ENCODE measurements around the gene FLVCR2. TPM values are rescaled to one million over a fixed set of nuclear protein-coding genes. Genes with fewer than 3 reads are reported as not detected.

The FLVCR2 gene
- polyA plus RNA-seq, 1 of the 3 experiments (the other 2 are of a cell fraction): 0.05 TPM

DNA sequence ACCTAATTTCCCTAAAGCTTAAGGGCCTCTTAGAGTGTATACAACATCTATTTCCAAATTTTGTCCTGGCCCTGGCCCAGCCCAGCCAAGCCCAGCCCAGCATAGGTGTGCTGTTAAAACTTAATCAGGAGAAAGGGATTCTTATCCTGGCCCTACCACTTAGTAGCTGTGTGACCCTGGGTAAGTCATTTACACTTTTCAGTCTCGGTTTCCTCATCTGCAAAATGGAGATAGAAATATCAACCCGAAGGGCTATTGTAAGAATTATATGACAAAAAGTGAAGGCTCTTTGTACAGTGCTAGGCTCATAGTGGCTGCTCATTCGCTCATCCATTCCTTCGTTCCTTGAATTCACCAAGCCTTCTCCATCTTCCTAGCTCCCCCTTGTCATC is 81.8 kb downstream of the FLVCR2 start:
- peak overlapping the region in 1 of 2 experiments; percentile 8; a peak in 2 of 4 replicates for H3K27ac ChIP-seq (ENCODE audit: low read depth in 2 of 2, low read length in 1 of 2)
- peak overlapping the region; percentile 96 for H2AFZ ChIP-seq (ENCODE audit: low read depth)
- POLR2A ChIA-PET: interaction anchor here (0.7 to 1.6 kb wide), 3 partner anchors 9 to 52 kb away, joined by 3 to 5 read pairs (median 3); no protein-coding TSS in a partner anchor
- H3K4me3 ChIP-seq (ENCODE audit: low read depth in 2 of 2, low read length in 1 of 2): peak overlapping the region; percentile 80 to 94
- 1% methylated on average over 4 of the region's 4 CpGs for WGBS (ENCODE audit: low lambda C conversion rate)
- CTCF ChIA-PET: interaction anchor here (1.0 to 2.0 kb wide), 6 partner anchors 17 to 320 kb away, joined by 3 to 25 read pairs (median 4); partner anchors contain the start of gene FLVCR2
- no peaks in the 10 kb centered on the region for H3K9me3 ChIP-seq
- H3F3A ChIP-seq (replicated peaks; ENCODE audit: insufficient read depth): no peaks in the 10 kb centered on the region
- H3K4me1 ChIP-seq (ENCODE audit: control insufficient read depth in 1 of 2, insufficient read depth in 2 of 2, low read depth in 1 of 2, low read length in 1 of 2): peaks cover 0 to 9% of the 10 kb centered on the region in 2 experiments; a peak in 2 of 4 replicates
- H3K9me2 ChIP-seq: no peaks in the 10 kb centered on the region
- H3K9ac ChIP-seq: peak overlapping the region; percentile 85
- H3K36me3 ChIP-seq (replicated peaks in 1 of 2; ENCODE audit: control insufficient read depth in 1 of 2, insufficient read depth in 2 of 2, low read length in 1 of 2): peaks cover 10 to 37% of the 10 kb centered on the region in 2 experiments
- DNase-seq: no peak
- H4K20me1 ChIP-seq (ENCODE audit: insufficient read depth): no peaks in the 10 kb centered on the region
- peak overlapping the region; percentile 83 for H3K4me2 ChIP-seq
- H3K79me2 ChIP-seq (ENCODE audit: insufficient read depth): peaks cover 25% of the 10 kb centered on the region
- TF ChIP-seq EP300 (IDR thresholded peaks at IDR 0.05; ENCODE audit: borderline replicate concordance in 1 of 2, low read depth in 1 of 2, low read length in 1 of 2) (no peak), MEF2A (IDR thresholded peaks at IDR 0.05; ENCODE audit: borderline replicate concordance, low read depth) (no peak), ZBTB33 (IDR thresholded peaks at IDR 0.05; ENCODE audit: borderline replicate concordance, low read depth) (no peak)
- H3K27me3 ChIP-seq (ENCODE audit: insufficient read depth): no peaks in the 10 kb centered on the region

GRCh38 chr14:75660630-75661498 is 82.4 kb downstream of the FLVCR2 start, which contains the start of the genes ERG28 and TTLL5:
Gene ERG28, minus strand, starts transcription at chr14:75660876. Its CDS starts 3,374 bp downstream, at chr14:75657502.
Gene TTLL5, plus strand, starts transcription at chr14:75661246. Its CDS starts 1,904 bp downstream, at chr14:75663150.
- Histone ChIP-seq H3K27ac (ENCODE audit: low read depth in 2 of 2, low read length in 1 of 2) (peak within 1 kb of the TSS; percentile 73 to 79), H3K4me2 (peak within 1 kb of the TSS; percentile 83), H3K4me1 (ENCODE audit: control insufficient read depth in 1 of 2, insufficient read depth in 2 of 2, low read depth in 1 of 2, low read length in 1 of 2) (peaks cover 0 to 9% of the 10 kb centered on the region in 2 experiments; a peak in 2 of 4 replicates), H3K9me3 (no peaks in the 10 kb centered on the region), H3F3A (replicated peaks; ENCODE audit: insufficient read depth) (no peaks in the 10 kb centered on the region), H3K79me2 (ENCODE audit: insufficient read depth) (peaks cover 25% of the 10 kb centered on the region), H2AFZ (ENCODE audit: low read depth) (peak within 1 kb of the TSS; percentile 96), H3K9me2 (no peaks in the 10 kb centered on the region), H3K9ac (peak within 1 kb of the TSS; percentile 85), H3K27me3 (ENCODE audit: insufficient read depth) (no peaks in the 10 kb centered on the region), H4K20me1 (ENCODE audit: insufficient read depth) (no peaks in the 10 kb centered on the region), H3K36me3 (replicated peaks in 1 of 2; ENCODE audit: control insufficient read depth in 1 of 2, insufficient read depth in 2 of 2, low read length in 1 of 2) (peaks cover 10 to 32% of the 10 kb centered on the region in 2 experiments), H3K4me3 (ENCODE audit: low read depth in 2 of 2, low read length in 1 of 2) (peak within 1 kb of the TSS; percentile 80 to 94)
- no peak for TF ChIP-seq CTCF (IDR thresholded peaks at IDR 0.05)
- peak; percentile 38; the same call in 1 of the 2 replicates for TF ChIP-seq POLR2AphosphoS5 (IDR thresholded peaks at IDR 0.05; ENCODE audit: low read depth, low read length)
- TF ChIP-seq, protein P1, sequence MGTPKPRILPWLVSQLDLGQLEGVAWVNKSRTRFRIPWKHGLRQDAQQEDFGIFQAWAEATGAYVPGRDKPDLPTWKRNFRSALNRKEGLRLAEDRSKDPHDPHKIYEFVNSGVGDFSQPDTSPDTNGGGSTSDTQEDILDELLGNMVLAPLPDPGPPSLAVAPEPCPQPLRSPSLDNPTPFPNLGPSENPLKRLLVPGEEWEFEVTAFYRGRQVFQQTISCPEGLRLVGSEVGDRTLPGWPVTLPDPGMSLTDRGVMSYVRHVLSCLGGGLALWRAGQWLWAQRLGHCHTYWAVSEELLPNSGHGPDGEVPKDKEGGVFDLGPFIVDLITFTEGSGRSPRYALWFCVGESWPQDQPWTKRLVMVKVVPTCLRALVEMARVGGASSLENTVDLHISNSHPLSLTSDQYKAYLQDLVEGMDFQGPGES (IDR thresholded peaks at IDR 0.05; ENCODE audit: low read depth, low read length): peak; percentile 80
- TF ChIP-seq TAF1 (IDR thresholded peaks at IDR 0.05; ENCODE audit: borderline replicate concordance, low read depth, low read length): no peak; the same call in 1 of the 2 replicates
- TF ChIP-seq NRF1 (IDR thresholded peaks at IDR 0.05; ENCODE audit: low read depth, low read length): peak; percentile 87
- TF ChIP-seq FOXM1 (IDR thresholded peaks at IDR 0.05; ENCODE audit: low read depth): no peak
- TF ChIP-seq MAX (IDR thresholded peaks at IDR 0.05; ENCODE audit: low read depth): peak; percentile 54; the same call in 1 of the 2 replicates
- TF ChIP-seq RCOR1 (IDR thresholded peaks at IDR 0.05; ENCODE audit: low read length): no peak
- 0 out of 2 replicates have a peak, but pooled peaks have one; percentile 13 for TF ChIP-seq YY1 (IDR thresholded peaks at IDR 0.05; ENCODE audit: low read depth)
- peak; percentile 81; the same call in 1 of the 2 replicates for TF ChIP-seq SIN3A (IDR thresholded peaks at IDR 0.05; ENCODE audit: borderline replicate concordance, low read depth, low read length)
- no peak; the same call in none of the 2 replicates for TF ChIP-seq ELF1 (IDR thresholded peaks at IDR 0.05)
- TF ChIP-seq RFX5 (IDR thresholded peaks at IDR 0.05; ENCODE audit: low read length): peak; percentile 67
- TF ChIP-seq, protein P2, sequence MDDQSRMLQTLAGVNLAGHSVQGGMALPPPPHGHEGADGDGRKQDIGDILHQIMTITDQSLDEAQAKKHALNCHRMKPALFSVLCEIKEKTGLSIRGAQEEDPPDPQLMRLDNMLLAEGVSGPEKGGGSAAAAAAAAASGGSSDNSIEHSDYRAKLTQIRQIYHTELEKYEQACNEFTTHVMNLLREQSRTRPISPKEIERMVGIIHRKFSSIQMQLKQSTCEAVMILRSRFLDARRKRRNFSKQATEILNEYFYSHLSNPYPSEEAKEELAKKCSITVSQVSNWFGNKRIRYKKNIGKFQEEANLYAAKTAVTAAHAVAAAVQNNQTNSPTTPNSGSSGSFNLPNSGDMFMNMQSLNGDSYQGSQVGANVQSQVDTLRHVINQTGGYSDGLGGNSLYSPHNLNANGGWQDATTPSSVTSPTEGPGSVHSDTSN (IDR thresholded peaks at IDR 0.05): peak; percentile 99
- TF ChIP-seq CHD2 (IDR thresholded peaks at IDR 0.05; ENCODE audit: low read length, partially characterized antibody): peak; percentile 72
- peak; percentile 63 for TF ChIP-seq GABPA (IDR thresholded peaks at IDR 0.05; ENCODE audit: low read depth)
- TF ChIP-seq MXI1 (IDR thresholded peaks at IDR 0.05; ENCODE audit: low read depth, low read length): peak; percentile 58
- DNase-seq: peak; percentile 95
- ChIA-PET POLR2A (interaction anchor here (0.6 to 1.6 kb wide), 6 partner anchors 8 to 582 kb away, joined by 3 to 5 read pairs (median 3); no protein-coding TSS in a partner anchor), CTCF (interaction anchor here (1.0 to 2.0 kb wide), 6 partner anchors 10 to 246 kb away, joined by 3 to 25 read pairs (median 4); partner anchors contain the start of gene FLVCR2)
- 1% methylated on average over 33 of the region's 60 CpGs for WGBS (ENCODE audit: low lambda C conversion rate)

Measured in SK-N-SH (cell line).